Stimulated activated naive B cell treated with anti-CD40 and anti-IgM and Interleukin-4, amounts not matched to agents 10 μg/mL and 1 μg/mL and 100 μg/mL, for 72 hours (primary cell): ENCODE results near the gene CX3CL1.
"Not testable (repeated sequence)": the region's sequence is repeated elsewhere in the genome, so short reads cannot be mapped to it uniquely, and the experiment has no call there.

ENCODE experiments used
- ATAC-seq, 2 donors: fragments of 150-1000 bp; cut with Tn5 transposase; replicated peaks; 2 replicates each; pipeline ENCODE4 v1.10.0; 2021; ENCODE audit warnings: moderate library complexity in 1 of 2
- DNase-seq: peaks from one replicate; pipeline ENCODE4 v3.0.0; 2021
- H3K27ac Mint-ChIP-seq: one replicate; pipeline ENCODE4 v1.8.0; 2022; ENCODE audit warnings: mild to moderate bottlenecking, mixed read lengths
- H3K27me3 Mint-ChIP-seq, 2 donors: one replicate each; pipeline ENCODE4 v1.8.0; 2022; ENCODE audit warnings: mixed read lengths in 2 of 2
- H3K36me3 Mint-ChIP-seq, 2 donors: one replicate each; pipeline ENCODE4 v1.8.0; 2022; ENCODE audit warnings: mixed read lengths in 2 of 2, mild to moderate bottlenecking in 1 of 2
- H3K4me1 Mint-ChIP-seq, 2 donors: one replicate each; pipeline ENCODE4 v1.8.0; 2022; ENCODE audit warnings: mixed read lengths in 2 of 2, mild to moderate bottlenecking in 1 of 2
- H3K4me3 Mint-ChIP-seq, 2 donors: one replicate each; pipeline ENCODE4 v1.8.0; 2022; ENCODE audit warnings: mild to moderate bottlenecking in 2 of 2, mixed read lengths in 2 of 2, moderate library complexity in 1 of 2
- H3K9me3 Mint-ChIP-seq, 2 donors: one replicate each; pipeline ENCODE4 v1.8.0; 2022; ENCODE audit warnings: mixed read lengths in 2 of 2, mild to moderate bottlenecking in 1 of 2

CX3CL1 gene

DNA sequence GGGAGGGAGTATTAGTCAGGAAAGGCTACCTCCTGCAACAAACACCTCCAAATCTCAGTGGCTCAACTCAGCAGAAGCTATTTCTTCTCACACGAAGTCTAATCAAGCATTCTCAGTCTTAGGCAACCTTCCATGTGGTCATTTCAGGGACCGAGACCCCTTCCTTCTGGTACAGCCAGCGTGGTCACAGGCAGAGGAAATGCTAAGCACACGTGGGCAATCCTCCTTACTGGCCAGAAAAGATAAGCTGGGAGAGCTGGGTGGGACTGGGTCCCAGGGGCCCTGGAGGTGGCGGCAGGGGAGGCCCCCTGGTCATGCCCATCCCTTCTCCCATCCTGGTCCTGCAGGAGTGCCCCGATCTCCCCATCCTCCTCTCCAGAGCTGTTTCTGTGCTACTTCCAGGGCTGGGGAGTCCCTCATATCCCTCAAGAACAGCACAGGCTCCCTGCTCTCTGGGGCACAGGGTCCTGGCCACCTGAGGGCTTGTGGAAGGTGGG is 5.7 kb upstream of the CX3CL1 start:
- ATAC-seq (peak; percentile 35 to 46), DNase-seq (no peak)
- Mint-ChIP-seq H3K27me3 (peaks cover 0 to 3% of the 10 kb centered on the region in 2 donors), H3K27ac (peak overlapping the region; percentile 92), H3K36me3 (peaks cover 43 to 63% of the 10 kb centered on the region in 2 donors), H3K9me3 (peaks cover 0 to 1% of the 10 kb centered on the region in 2 donors), H3K4me3 (peak overlapping the region; percentile 61 to 69), H3K4me1 (peaks cover 42 to 74% of the 10 kb centered on the region in 2 donors)

DNA sequence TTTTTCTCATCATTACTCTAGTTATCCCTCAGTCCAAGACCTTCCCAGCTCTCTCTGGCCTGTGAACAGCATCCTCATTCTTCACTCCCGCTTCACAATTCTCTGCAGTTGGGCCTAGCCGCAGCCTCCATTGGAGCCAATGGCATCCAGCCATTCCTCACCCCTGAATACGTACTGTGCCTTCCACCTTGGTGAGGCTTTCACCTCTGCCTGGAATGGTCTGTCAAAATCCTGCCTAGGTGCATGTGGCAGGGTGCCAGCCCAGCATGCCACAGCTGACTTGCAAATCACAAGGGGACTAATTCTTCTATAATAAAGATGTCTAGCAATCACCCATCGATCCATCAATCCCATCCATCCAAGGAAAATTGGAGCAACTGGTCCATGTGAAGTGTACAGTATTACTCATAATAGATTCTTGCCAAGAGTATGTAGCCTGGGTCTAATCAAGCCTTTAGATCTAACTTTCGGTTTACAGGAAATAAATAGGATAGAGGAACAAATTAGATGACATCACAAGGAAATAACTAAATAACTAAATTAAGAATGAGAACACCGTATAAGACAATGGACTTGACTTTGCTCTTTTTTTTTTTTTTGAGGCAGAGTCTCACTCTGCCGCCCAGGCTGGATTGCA is 5.1 kb upstream of the CX3CL1 start:
- Mint-ChIP-seq H3K4me3 (peak overlapping the region; percentile 61 to 69), H3K27me3 (peaks cover 0 to 3% of the 10 kb centered on the region in 2 donors), H3K27ac (peak overlapping the region; percentile 92), H3K9me3 (peaks cover 0 to 1% of the 10 kb centered on the region in 2 donors), H3K36me3 (peaks cover 38 to 58% of the 10 kb centered on the region in 2 donors), H3K4me1 (peaks cover 41 to 70% of the 10 kb centered on the region in 2 donors)
- ATAC-seq, result peak; percentile 20 to 28
- peak; percentile 52 for DNase-seq

DNA sequence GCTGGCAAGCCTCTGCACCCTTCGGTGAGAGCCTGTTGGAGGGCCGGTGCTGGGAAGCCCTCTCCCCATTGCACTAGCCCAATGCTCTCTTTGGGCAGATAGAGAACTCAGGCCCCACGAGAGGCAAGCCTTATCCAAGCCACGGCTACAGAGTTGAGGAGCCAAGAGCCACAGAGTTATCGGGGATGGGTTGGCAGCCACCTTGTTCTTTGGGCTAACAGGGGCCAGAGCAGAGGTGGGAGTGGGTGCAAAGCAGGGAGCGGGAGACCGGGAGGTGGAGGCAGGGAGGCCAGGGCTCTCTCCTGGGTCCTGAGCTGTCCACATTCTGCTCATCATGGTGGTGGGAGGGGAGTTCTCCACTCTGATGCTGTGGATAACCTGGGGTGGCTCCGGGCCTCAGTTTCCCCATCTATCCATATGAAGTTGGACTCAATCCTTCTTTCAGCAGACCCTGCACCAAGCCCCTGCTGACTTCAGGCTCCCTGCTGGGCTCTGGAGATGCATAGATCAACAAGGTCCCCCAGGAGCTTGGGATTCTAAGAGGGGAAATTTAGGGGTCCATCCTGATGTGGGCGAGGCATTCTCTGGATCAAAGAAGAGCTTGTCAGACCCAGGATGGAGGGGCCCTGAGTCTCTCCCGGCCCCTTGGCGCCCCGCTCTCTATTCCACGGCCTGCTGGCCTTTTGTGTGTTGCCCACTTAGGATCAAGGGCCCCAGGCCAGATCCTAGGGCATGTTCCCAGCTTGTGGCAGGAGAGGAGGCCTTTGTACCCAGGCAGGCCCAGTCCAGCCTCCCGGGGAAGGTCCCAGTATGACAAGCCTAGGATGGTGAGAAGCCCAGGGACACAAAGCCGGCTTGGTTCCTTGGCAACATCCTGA is 557 bp upstream of the CX3CL1 start:
- no peak overlapping the region for H3K4me3 Mint-ChIP-seq
- H3K36me3 Mint-ChIP-seq, result peaks cover 9 to 20% of the 10 kb centered on the region in 2 donors
- ATAC-seq (no peak), DNase-seq (no peak)
- H3K27me3 Mint-ChIP-seq, result peaks cover 0 to 3% of the 10 kb centered on the region in 2 donors
- no peak overlapping the region for H3K27ac Mint-ChIP-seq
- peaks cover 0 to 1% of the 10 kb centered on the region in 2 donors for H3K9me3 Mint-ChIP-seq
- peaks cover 50 to 76% of the 10 kb centered on the region in 2 donors for H3K4me1 Mint-ChIP-seq

DNA sequence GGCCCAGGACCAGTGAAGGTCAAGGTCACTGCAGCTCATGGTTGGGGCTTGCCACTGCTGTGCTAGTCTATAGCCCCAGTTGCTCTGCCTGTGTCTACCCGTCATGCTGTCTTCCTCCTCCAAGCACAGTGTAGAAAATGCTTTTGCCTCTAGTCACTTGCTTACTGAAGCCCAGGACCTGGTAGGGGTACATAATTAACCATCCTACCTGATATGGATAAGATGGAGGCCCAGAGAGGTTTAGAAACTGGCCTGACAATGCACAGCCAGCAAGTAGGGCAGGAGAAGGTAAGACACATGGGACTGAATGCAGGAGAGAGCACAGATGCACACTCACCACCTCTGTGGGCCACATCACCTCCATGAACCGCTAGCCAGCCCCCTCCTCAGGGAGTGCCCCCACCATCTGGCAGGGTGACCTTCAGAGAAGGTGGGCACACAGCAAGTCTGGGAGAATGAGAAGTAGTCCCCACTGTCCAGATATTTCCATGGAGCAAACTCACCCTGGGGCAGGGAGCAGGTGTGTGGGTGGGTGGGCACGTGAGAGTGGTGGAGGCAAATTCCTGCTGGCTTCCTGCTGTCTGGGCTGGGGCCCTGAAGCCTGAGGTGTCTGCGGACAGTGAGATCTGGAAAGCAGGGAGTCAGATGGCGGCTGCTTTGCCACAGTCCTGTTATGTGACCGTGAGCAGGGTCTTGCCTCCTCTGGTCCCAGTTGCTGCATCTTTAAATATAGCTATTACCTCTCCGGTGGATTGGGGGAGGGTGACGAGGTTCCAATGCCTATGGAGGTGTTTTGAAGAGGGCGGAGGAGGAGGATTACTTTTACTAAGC is 1.0 kb downstream of the CX3CL1 start:
- no peaks in the 10 kb centered on the region for H3K27me3 Mint-ChIP-seq
- H3K27ac Mint-ChIP-seq, result peak overlapping the region; percentile 87
- peaks cover 5 to 10% of the 10 kb centered on the region in 2 donors for H3K36me3 Mint-ChIP-seq
- H3K4me1 Mint-ChIP-seq, result peaks cover 51 to 78% of the 10 kb centered on the region in 2 donors
- peak; percentile 6 to 8 for ATAC-seq
- peak overlapping the region; percentile 47 to 56 for H3K4me3 Mint-ChIP-seq
- no peak for DNase-seq
- no peaks in the 10 kb centered on the region for H3K9me3 Mint-ChIP-seq

DNA sequence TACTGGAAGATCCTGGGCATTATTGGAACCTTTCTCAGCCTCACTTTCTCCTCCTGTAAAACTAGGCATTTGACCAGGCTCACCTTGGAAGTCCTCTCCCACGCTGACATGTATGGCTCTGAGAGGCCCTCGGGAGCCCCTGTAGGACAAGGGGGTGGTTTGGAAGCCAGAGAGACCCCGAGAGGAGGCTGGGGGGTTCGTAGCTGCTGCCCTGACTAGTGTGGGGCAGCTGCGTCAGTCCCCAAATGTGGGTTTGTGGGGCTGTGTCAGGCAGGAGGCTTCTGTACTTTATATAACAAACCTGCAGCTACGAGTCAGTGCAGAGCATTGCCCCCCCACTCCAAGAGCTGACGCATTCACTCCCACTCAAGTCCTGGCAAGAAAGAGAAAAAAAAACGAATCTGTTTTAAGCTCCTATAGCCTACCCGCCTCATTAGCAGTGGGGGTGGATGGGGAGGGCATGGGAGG is 1.8 kb downstream of the CX3CL1 start:
- Mint-ChIP-seq H3K36me3 (peaks cover 5 to 7% of the 10 kb centered on the region in 2 donors), H3K27ac (peak overlapping the region; percentile 14), H3K4me1 (peaks cover 52 to 78% of the 10 kb centered on the region in 2 donors), H3K4me3 (peak overlapping the region in 1 of 2 donors; percentile 41), H3K9me3 (no peaks in the 10 kb centered on the region), H3K27me3 (no peaks in the 10 kb centered on the region)
- ATAC-seq, result no peak
- DNase-seq, result no peak

DNA sequence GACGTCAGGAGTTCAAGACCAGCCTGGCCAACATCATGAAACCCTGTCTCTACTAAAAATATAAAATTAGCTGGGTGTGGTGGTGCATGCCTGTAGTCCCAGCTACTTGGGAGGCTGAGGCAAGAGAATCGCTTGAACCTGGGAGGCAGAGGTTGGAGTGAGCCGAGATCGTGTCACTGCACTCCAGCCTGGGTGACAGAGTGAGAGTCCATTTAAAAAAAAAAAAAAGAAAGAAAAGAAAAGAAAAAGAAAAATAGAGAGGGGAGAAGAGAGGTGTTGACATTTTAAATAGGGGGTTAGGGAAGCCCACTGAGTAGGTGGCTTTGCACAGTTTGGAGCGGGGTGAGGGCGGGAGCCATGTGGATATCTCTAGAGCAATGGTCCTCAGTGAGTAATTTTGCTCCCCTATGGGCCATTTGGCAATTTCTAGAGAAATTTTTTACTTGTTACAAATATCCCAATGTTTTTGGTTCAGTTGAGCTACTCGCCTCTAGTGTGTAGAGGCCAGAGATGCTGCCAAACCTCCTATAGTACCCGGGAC is 2.7 kb downstream of the CX3CL1 start:
- not testable (repeated sequence) for ATAC-seq, DNase-seq, H3K27me3 Mint-ChIP-seq, H3K36me3 Mint-ChIP-seq, H3K9me3 Mint-ChIP-seq
- peaks cover 52 to 77% of the 10 kb centered on the region in 2 donors for H3K4me1 Mint-ChIP-seq
- H3K27ac Mint-ChIP-seq, result peak overlapping the region; percentile 11
- peak overlapping the region in 1 of 2 donors; percentile 32 for H3K4me3 Mint-ChIP-seq

DNA sequence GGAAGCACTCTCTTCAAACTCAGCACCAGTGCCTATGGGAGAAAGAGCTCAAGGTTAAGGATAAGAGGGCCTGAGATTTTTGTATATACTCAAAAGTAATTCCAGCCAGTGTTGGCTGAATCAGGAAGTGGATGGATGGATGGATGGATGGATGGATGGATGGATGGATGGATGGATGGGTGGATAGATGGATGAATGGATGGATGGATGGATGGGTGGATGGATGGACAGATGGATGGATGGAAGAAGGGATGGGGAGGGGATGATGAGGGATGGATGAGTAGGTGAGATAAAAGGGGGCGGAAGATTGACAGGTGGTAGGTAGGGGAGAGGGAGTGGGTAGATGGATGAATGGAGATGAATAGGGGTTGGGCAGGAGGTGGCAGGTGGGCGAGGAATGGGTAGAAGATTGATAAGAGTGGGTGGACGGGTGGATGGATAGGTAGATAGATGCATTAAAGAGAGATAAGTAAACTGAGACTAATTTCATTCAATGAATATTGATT is 4.1 kb downstream of the CX3CL1 start:
- Mint-ChIP-seq H3K27me3 (no peaks in the 10 kb centered on the region), H3K4me3 (peak overlapping the region in 1 of 2 donors; percentile 56), H3K27ac (peak overlapping the region; percentile 90), H3K9me3 (no peaks in the 10 kb centered on the region), H3K4me1 (peaks cover 58 to 90% of the 10 kb centered on the region in 2 donors), H3K36me3 (peaks cover 3 to 4% of the 10 kb centered on the region in 2 donors)
- ATAC-seq, result no peak
- no peak for DNase-seq

DNA sequence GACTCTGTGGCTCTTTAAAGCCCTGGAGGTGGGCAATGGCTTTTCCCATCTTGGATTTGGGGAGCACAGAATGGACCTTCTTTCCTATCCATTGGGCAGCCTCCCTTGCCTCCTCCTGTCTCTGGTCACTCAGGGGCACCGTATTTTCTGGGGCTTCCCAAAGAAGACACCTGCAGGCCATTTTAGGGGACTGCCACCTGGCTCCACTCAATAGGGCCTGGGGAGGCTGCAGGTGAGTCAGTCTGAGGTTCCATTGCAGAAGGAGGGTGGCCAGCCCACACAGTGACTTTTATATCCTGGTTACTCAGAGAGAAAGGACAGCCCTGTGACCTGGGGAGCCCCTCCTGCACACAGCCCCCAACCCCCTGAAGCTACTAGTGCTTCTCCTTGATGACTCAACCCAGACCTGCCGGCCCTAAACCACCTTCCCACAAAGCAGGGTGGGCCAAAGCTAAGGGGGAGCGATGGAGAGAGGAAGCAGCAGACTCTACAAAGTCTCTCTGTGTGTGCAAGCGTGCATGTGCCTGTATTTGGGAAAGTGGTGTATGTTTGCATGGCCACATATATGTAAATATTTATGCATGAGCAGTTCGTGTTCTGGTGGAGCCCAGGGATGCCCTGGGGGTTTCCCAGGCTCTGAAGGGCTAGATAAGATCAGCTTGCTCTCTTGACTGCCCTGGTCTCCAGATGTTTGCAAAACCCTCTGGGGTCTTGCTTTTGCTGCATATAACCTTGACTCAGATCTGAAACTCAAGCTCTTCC is 5.0 kb downstream of the CX3CL1 start:
- Mint-ChIP-seq H3K27ac (peak overlapping the region; percentile 90), H3K4me1 (peaks cover 61 to 95% of the 10 kb centered on the region in 2 donors), H3K4me3 (peak overlapping the region; percentile 18 to 58), H3K27me3 (no peaks in the 10 kb centered on the region), H3K36me3 (peaks cover 3 to 4% of the 10 kb centered on the region in 2 donors), H3K9me3 (no peaks in the 10 kb centered on the region)
- peak; percentile 88 for ATAC-seq
- DNase-seq, result peak; percentile 92

DNA sequence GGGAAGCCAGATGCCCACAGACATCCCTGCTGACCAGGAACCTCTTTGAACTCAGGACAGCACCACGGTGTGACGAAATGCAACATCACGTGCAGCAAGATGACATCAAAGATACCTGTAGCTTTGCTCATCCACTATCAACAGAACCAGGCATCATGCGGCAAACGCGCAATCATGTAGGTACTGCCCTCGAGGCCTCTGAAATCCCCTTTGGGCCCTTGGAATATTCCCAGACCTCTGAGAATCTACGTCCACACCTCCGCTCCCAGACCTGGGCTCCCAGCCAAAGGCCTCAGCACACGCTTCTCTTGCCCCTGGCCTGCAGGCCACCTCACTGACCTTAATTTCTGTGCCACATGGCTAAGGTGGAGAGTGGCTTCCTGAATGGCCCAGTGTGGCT is 7.3 kb downstream of the CX3CL1 start:
- H3K27ac Mint-ChIP-seq, result no peak overlapping the region
- peaks cover 59 to 95% of the 10 kb centered on the region in 2 donors for H3K4me1 Mint-ChIP-seq
- no peak overlapping the region for H3K4me3 Mint-ChIP-seq
- DNase-seq (no peak), ATAC-seq (no peak)
- H3K27me3 Mint-ChIP-seq, result no peaks in the 10 kb centered on the region
- no peaks in the 10 kb centered on the region for H3K9me3 Mint-ChIP-seq
- peaks cover 0 to 6% of the 10 kb centered on the region in 2 donors for H3K36me3 Mint-ChIP-seq

DNA sequence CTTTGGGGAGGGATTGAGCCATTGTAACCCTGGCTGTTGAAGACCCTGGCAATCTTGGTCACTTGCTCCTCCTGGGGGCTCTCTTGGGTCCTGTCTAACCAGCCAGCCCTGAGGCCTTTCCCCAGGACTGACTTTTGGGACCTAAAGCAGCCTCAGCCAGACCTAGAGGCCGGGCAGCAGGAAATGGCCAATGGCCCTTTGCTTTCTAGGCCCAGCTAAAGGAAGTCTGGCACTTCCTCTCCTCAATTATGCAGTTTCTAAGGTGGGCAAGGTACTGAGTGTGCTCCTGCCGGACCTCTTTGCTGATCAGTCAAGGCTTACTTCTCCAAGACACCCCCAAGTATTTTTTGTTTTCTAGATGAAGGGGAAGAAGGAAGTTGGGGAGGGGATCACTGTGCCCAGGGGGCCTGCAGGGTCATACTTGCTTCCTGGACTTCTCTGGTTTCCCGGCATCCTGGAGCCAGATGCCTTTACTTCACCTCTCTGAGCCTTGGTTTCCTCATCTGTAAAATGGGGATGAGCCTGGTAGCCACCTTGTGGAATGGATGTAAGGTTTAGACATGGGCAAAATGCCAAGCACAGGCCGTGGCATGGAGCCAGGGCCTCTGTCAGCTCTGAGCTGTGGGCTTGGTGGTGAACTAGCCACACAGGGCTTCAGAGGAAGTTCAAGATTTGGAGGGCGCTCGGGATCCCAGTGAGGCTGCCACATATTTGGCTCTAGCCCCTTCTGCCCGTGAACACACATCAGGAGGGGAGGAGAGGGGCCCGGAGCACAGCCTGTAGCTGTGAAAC is 8.6 kb downstream of the CX3CL1 start:
- ATAC-seq, result no peak
- Mint-ChIP-seq H3K4me1 (peaks cover 57 to 91% of the 10 kb centered on the region in 2 donors), H3K36me3 (peaks cover 0 to 6% of the 10 kb centered on the region in 2 donors), H3K4me3 (no peak overlapping the region), H3K9me3 (no peaks in the 10 kb centered on the region), H3K27ac (peak overlapping the region; percentile 73), H3K27me3 (no peaks in the 10 kb centered on the region)
- DNase-seq, result no peak

DNA sequence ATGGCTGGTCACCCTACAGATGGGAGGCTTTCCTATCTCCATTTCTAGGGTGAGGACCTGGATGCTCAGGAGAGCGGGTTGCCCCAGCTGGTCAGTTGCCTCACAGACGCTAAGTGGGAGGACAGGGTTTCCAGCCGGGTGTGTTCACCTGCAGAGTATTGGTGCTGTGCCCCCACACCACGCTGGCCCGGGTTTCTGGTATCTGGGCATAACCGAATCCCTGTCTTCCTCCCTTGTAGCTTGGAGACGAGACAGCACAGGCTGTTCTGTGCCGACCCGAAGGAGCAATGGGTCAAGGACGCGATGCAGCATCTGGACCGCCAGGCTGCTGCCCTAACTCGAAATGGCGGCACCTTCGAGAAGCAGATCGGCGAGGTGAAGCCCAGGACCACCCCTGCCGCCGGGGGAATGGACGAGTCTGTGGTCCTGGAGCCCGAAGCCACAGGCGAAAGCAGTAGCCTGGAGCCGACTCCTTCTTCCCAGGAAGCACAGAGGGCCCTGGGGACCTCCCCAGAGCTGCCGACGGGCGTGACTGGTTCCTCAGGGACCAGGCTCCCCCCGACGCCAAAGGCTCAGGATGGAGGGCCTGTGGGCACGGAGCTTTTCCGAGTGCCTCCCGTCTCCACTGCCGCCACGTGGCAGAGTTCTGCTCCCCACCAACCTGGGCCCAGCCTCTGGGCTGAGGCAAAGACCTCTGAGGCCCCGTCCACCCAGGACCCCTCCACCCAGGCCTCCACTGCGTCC is 9.7 kb downstream of the CX3CL1 start:
- H3K27ac Mint-ChIP-seq, result peak overlapping the region; percentile 73
- DNase-seq (no peak), ATAC-seq (no peak)
- no peaks in the 10 kb centered on the region for H3K9me3 Mint-ChIP-seq
- no peaks in the 10 kb centered on the region for H3K27me3 Mint-ChIP-seq
- H3K36me3 Mint-ChIP-seq, result peaks cover 0 to 6% of the 10 kb centered on the region in 2 donors
- peaks cover 55 to 89% of the 10 kb centered on the region in 2 donors for H3K4me1 Mint-ChIP-seq
- H3K4me3 Mint-ChIP-seq, result no peak overlapping the region
